ENCODE data around the gene GREM1. TPM values are rescaled to one million over a fixed set of nuclear protein-coding genes. Genes with fewer than 3 reads are reported as not detected.

GREM1 gene
- total RNA-seq, 2 experiments from 2014 or later: not detected

DNA sequence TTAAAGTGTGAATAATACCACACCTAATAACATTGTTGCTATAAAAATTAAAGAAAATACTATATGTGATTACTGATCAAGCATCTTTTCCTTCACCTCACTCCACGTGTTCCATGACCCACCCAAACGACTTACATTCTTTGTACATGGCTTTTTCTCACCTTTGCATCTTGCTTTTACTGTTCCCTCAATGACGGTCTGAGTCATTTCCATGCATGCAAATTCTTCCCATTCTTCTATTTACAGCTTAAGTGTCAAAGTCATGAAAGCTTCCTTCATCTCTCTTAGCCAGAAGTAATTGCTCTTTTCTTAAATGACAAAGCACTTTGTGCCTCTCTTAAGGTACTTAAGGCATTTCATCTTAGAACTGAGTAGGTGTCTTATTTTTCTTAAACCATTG is 64.0 kb downstream of the GREM1 start:
- Histone ChIP-seq H3K27me3 (ENCODE audit: control insufficient read depth in 1 of 2, insufficient read depth in 2 of 2, low read length in 2 of 2) (no peaks in the 10 kb centered on the region), H3K27ac (ENCODE audit: low read depth in 1 of 2, low read length in 2 of 2) (no peak overlapping the region), H3K4me1 (ENCODE audit: insufficient read depth, low read length) (no peaks in the 10 kb centered on the region), H3K4me3 (ENCODE audit: low read length) (no peak overlapping the region), H3K36me3 (ENCODE audit: insufficient read depth, low read length) (no peaks in the 10 kb centered on the region), H3K9me3 (ENCODE audit: control insufficient read depth in 1 of 2, insufficient read depth in 1 of 2, low read length in 2 of 2) (peaks cover 0 to 4% of the 10 kb centered on the region in 2 experiments)
- no peak for ATAC-seq (ENCODE audit: poor library complexity)
- TF ChIP-seq CTCF (IDR thresholded peaks at IDR 0.05): no peak
- no peak for DNase-seq
- POLR2A ChIA-PET: no interaction called here
- H3K36me3 Mint-ChIP-seq (ENCODE audit: low read depth): no peaks in the 10 kb centered on the region
- peaks cover 3% of the 10 kb centered on the region for H3K9me3 Mint-ChIP-seq
- no peak overlapping the region for H3K27ac Mint-ChIP-seq
- no peak overlapping the region for H3K4me3 Mint-ChIP-seq
- no peaks in the 10 kb centered on the region for H3K4me1 Mint-ChIP-seq (ENCODE audit: low read depth)
- intact Hi-C loops (cut with DNase I, micrococcal nuclease): no loop called here
- H3K27me3 Mint-ChIP-seq: peaks cover 3% of the 10 kb centered on the region
- CTCF ChIA-PET: no interaction called here

DNA sequence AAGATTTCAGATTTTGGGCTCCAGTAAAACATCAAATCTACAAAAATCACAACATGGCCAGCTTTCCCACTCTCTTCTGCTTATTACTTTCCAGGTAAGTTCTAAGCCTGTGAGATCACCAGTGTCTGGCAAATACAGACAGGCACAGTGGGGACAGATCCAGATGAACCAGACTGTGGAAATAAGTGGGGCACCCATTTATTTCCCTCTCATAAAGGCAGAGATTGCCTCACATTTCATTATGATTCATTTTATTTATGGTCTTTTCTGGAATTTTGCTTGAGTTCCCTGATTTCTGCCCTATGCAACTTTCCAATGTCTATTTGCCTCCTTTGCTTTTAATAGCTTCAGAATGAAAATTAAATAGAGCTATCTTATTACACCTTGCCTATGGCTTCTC is 66.8 kb downstream of the GREM1 start:
- CTCF ChIA-PET: no interaction called here
- POLR2A ChIA-PET: no interaction called here

GRCh38 chr15:32786906-32787305 is 69.1 kb downstream of the GREM1 start:
- H3K27ac Mint-ChIP-seq: no peak overlapping the region
- no peaks in the 10 kb centered on the region for H3K36me3 Mint-ChIP-seq (ENCODE audit: low read depth)
- peaks cover 3% of the 10 kb centered on the region for H3K27me3 Mint-ChIP-seq
- H3K4me1 ChIP-seq (ENCODE audit: insufficient read depth, low read length): no peaks in the 10 kb centered on the region
- DNase-seq (no peak), ATAC-seq (ENCODE audit: poor library complexity) (no peak)
- POLR2A ChIA-PET: no interaction called here
- H3K27ac ChIP-seq (ENCODE audit: low read depth in 1 of 2, low read length in 2 of 2): no peak overlapping the region
- H3K4me3 Mint-ChIP-seq: no peak overlapping the region
- TF ChIP-seq CTCF (IDR thresholded peaks at IDR 0.05): no peak
- no peak overlapping the region for H3K4me3 ChIP-seq (ENCODE audit: low read length)
- H3K4me1 Mint-ChIP-seq (ENCODE audit: low read depth): no peaks in the 10 kb centered on the region
- H3K36me3 ChIP-seq (ENCODE audit: insufficient read depth, low read length): no peaks in the 10 kb centered on the region
- no peaks in the 10 kb centered on the region for H3K9me3 Mint-ChIP-seq
- peaks cover 0 to 5% of the 10 kb centered on the region in 2 experiments for H3K9me3 ChIP-seq (ENCODE audit: control insufficient read depth in 1 of 2, insufficient read depth in 1 of 2, low read length in 2 of 2)
- H3K27me3 ChIP-seq (ENCODE audit: control insufficient read depth in 1 of 2, insufficient read depth in 2 of 2, low read length in 2 of 2): no peaks in the 10 kb centered on the region
- intact Hi-C loops (cut with DNase I, micrococcal nuclease): no loop called here
- CTCF ChIA-PET: no interaction called here

More for the DNA sequence above, 66.8 kb downstream of the GREM1 start:
- H3K9me3 Mint-ChIP-seq: no peaks in the 10 kb centered on the region
- peaks cover 3% of the 10 kb centered on the region for H3K27me3 Mint-ChIP-seq
- Histone ChIP-seq H3K9me3 (ENCODE audit: control insufficient read depth in 1 of 2, insufficient read depth in 1 of 2, low read length in 2 of 2) (peaks cover 0 to 5% of the 10 kb centered on the region in 2 experiments), H3K4me3 (ENCODE audit: low read length) (no peak overlapping the region), H3K36me3 (ENCODE audit: insufficient read depth, low read length) (no peaks in the 10 kb centered on the region), H3K27me3 (ENCODE audit: control insufficient read depth in 1 of 2, insufficient read depth in 2 of 2, low read length in 2 of 2) (no peaks in the 10 kb centered on the region), H3K27ac (ENCODE audit: low read depth in 1 of 2, low read length in 2 of 2) (no peak overlapping the region), H3K4me1 (ENCODE audit: insufficient read depth, low read length) (no peaks in the 10 kb centered on the region)
- no peaks in the 10 kb centered on the region for H3K36me3 Mint-ChIP-seq (ENCODE audit: low read depth)
- H3K4me1 Mint-ChIP-seq (ENCODE audit: low read depth): no peaks in the 10 kb centered on the region
- ATAC-seq (ENCODE audit: poor library complexity) (no peak), DNase-seq (no peak)
- H3K27ac Mint-ChIP-seq: no peak overlapping the region
- intact Hi-C loops (cut with DNase I, micrococcal nuclease): no loop called here
- TF ChIP-seq CTCF (IDR thresholded peaks at IDR 0.05): no peak
- H3K4me3 Mint-ChIP-seq: no peak overlapping the region

Data from CD4-positive, alpha-beta T cell (primary cell).